Measurements from ENCODE around the gene ERAP2. TPM values are rescaled to one million over a fixed set of nuclear protein-coding genes. Genes with fewer than 3 reads are reported as not detected.
A peak's percentile ranks its signal among the peaks of the same experiment; 100 is the strongest.

Gene ERAP2
- total and polyA plus RNA-seq, 2 of the 13 experiments (the other 11 are each of a cell fraction or from before 2014, with no cell fraction given) = 12.8 to 16.6 TPM

DNA sequence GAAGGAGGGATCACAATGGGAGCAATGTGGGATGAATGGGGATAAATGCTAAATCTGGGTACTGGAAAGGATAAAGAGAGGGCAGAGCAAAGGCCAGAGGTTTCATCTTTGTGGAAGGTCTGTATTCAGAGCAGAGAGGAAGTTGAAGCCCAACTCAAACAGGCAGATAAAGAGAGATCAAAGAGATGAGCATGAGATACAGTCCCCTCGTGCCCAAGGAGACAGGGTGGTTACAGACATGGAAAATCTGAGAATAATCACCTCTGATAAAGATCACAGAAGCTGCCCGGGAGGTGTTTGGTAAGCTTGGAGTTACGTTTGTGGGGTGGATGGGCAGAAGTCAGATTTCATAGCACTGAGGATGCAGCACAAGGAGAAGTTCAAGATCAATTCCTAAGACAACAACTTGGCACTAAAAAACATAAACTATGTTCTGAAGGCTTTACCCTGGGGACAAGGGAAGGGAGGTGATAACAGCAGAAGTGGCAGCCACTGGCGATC, 459 bp upstream of the ERAP2 start (continued):
- TF ChIP-seq, protein P1, sequence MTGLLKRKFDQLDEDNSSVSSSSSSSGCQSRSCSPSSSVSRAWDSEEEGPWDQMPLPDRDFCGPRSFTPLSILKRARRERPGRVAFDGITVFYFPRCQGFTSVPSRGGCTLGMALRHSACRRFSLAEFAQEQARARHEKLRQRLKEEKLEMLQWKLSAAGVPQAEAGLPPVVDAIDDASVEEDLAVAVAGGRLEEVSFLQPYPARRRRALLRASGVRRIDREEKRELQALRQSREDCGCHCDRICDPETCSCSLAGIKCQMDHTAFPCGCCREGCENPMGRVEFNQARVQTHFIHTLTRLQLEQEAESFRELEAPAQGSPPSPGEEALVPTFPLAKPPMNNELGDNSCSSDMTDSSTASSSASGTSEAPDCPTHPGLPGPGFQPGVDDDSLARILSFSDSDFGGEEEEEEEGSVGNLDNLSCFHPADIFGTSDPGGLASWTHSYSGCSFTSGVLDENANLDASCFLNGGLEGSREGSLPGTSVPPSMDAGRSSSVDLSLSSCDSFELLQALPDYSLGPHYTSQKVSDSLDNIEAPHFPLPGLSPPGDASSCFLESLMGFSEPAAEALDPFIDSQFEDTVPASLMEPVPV (CRISPR knock-in tag; IDR thresholded peaks at IDR 0.05) = no peak
- TF ChIP-seq HOXA9 (CRISPR knock-in tag; IDR thresholded peaks at IDR 0.05; ENCODE audit: borderline replicate concordance) = no peak
- TF ChIP-seq SIX4 (CRISPR knock-in tag; IDR thresholded peaks at IDR 0.05) = no peak
- TF ChIP-seq THAP11 (CRISPR knock-in tag; IDR thresholded peaks at IDR 0.05) = no peak
- TF ChIP-seq ZFY (CRISPR knock-in tag; IDR thresholded peaks at IDR 0.05) = no peak
- no peak for TF ChIP-seq ATF7-NPFF (CRISPR knock-in tag; IDR thresholded peaks at IDR 0.05; ENCODE audit: low read depth)
- TF ChIP-seq ZFP36L2 (CRISPR knock-in tag; IDR thresholded peaks at IDR 0.05) = no peak
- no peak for TF ChIP-seq ZMYM2 (CRISPR knock-in tag; IDR thresholded peaks at IDR 0.05)
- no peak for TF ChIP-seq ZNF773 (CRISPR knock-in tag; IDR thresholded peaks at IDR 0.05; ENCODE audit: borderline replicate concordance)
- no peak for TF ChIP-seq NR1H2 (CRISPR knock-in tag; IDR thresholded peaks at IDR 0.05; ENCODE audit: borderline replicate concordance, low read depth)
- TF ChIP-seq TMF1 (CRISPR knock-in tag; IDR thresholded peaks at IDR 0.05; ENCODE audit: low read depth) = no peak
- TF ChIP-seq MAFG (CRISPR knock-in tag; IDR thresholded peaks at IDR 0.05) = no peak
- TF ChIP-seq, protein P2, sequence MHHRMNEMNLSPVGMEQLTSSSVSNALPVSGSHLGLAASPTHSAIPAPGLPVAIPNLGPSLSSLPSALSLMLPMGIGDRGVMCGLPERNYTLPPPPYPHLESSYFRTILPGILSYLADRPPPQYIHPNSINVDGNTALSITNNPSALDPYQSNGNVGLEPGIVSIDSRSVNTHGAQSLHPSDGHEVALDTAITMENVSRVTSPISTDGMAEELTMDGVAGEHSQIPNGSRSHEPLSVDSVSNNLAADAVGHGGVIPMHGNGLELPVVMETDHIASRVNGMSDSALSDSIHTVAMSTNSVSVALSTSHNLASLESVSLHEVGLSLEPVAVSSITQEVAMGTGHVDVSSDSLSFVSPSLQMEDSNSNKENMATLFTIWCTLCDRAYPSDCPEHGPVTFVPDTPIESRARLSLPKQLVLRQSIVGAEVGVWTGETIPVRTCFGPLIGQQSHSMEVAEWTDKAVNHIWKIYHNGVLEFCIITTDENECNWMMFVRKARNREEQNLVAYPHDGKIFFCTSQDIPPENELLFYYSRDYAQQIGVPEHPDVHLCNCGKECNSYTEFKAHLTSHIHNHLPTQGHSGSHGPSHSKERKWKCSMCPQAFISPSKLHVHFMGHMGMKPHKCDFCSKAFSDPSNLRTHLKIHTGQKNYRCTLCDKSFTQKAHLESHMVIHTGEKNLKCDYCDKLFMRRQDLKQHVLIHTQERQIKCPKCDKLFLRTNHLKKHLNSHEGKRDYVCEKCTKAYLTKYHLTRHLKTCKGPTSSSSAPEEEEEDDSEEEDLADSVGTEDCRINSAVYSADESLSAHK (CRISPR knock-in tag; IDR thresholded peaks at IDR 0.05; ENCODE audit: borderline replicate concordance) = no peak
- TF ChIP-seq, protein P3, sequence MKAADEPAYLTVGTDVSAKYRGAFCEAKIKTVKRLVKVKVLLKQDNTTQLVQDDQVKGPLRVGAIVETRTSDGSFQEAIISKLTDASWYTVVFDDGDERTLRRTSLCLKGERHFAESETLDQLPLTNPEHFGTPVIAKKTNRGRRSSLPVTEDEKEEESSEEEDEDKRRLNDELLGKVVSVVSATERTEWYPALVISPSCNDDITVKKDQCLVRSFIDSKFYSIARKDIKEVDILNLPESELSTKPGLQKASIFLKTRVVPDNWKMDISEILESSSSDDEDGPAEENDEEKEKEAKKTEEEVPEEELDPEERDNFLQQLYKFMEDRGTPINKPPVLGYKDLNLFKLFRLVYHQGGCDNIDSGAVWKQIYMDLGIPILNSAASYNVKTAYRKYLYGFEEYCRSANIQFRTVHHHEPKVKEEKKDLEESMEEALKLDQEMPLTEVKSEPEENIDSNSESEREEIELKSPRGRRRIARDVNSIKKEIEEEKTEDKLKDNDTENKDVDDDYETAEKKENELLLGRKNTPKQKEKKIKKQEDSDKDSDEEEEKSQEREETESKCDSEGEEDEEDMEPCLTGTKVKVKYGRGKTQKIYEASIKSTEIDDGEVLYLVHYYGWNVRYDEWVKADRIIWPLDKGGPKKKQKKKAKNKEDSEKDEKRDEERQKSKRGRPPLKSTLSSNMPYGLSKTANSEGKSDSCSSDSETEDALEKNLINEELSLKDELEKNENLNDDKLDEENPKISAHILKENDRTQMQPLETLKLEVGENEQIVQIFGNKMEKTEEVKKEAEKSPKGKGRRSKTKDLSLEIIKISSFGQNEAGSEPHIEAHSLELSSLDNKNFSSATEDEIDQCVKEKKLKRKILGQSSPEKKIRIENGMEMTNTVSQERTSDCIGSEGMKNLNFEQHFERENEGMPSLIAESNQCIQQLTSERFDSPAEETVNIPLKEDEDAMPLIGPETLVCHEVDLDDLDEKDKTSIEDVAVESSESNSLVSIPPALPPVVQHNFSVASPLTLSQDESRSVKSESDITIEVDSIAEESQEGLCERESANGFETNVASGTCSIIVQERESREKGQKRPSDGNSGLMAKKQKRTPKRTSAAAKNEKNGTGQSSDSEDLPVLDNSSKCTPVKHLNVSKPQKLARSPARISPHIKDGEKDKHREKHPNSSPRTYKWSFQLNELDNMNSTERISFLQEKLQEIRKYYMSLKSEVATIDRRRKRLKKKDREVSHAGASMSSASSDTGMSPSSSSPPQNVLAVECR (CRISPR knock-in tag; IDR thresholded peaks at IDR 0.05; ENCODE audit: borderline replicate concordance) = no peak; the same call in 1 of the 2 replicates
- TF ChIP-seq, protein P4, sequence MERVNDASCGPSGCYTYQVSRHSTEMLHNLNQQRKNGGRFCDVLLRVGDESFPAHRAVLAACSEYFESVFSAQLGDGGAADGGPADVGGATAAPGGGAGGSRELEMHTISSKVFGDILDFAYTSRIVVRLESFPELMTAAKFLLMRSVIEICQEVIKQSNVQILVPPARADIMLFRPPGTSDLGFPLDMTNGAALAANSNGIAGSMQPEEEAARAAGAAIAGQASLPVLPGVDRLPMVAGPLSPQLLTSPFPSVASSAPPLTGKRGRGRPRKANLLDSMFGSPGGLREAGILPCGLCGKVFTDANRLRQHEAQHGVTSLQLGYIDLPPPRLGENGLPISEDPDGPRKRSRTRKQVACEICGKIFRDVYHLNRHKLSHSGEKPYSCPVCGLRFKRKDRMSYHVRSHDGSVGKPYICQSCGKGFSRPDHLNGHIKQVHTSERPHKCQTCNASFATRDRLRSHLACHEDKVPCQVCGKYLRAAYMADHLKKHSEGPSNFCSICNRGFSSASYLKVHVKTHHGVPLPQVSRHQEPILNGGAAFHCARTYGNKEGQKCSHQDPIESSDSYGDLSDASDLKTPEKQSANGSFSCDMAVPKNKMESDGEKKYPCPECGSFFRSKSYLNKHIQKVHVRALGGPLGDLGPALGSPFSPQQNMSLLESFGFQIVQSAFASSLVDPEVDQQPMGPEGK (CRISPR knock-in tag; IDR thresholded peaks at IDR 0.05) = no peak
- no peak for TF ChIP-seq ZNF143 (CRISPR knock-in tag; IDR thresholded peaks at IDR 0.05)
- peak; percentile 75 for TF ChIP-seq TCF7 (IDR thresholded peaks at IDR 0.05; ENCODE audit: low read depth)
- no peak for TF ChIP-seq DR1 (CRISPR knock-in tag; IDR thresholded peaks at IDR 0.05)
- TF ChIP-seq EHMT2 (IDR thresholded peaks at IDR 0.05; ENCODE audit: borderline replicate concordance, low read depth, low read length) = no peak
- no peak for TF ChIP-seq ZNF605 (CRISPR knock-in tag; IDR thresholded peaks at IDR 0.05)
- no peak for TF ChIP-seq CHD2 (IDR thresholded peaks at IDR 0.05; ENCODE audit: low read depth, low read length)

Data from HepG2 (cell line).